GM21515 (cell line): ENCODE measurements around the gene SH3GL2.

Experiments
- ATAC-seq: cut with Tn5 transposase; IDR thresholded peaks from one replicate; pipeline ENCODE4 v1.9.1; 2021; ENCODE audit not compliant: unreplicated experiment

SH3GL2 gene

DNA sequence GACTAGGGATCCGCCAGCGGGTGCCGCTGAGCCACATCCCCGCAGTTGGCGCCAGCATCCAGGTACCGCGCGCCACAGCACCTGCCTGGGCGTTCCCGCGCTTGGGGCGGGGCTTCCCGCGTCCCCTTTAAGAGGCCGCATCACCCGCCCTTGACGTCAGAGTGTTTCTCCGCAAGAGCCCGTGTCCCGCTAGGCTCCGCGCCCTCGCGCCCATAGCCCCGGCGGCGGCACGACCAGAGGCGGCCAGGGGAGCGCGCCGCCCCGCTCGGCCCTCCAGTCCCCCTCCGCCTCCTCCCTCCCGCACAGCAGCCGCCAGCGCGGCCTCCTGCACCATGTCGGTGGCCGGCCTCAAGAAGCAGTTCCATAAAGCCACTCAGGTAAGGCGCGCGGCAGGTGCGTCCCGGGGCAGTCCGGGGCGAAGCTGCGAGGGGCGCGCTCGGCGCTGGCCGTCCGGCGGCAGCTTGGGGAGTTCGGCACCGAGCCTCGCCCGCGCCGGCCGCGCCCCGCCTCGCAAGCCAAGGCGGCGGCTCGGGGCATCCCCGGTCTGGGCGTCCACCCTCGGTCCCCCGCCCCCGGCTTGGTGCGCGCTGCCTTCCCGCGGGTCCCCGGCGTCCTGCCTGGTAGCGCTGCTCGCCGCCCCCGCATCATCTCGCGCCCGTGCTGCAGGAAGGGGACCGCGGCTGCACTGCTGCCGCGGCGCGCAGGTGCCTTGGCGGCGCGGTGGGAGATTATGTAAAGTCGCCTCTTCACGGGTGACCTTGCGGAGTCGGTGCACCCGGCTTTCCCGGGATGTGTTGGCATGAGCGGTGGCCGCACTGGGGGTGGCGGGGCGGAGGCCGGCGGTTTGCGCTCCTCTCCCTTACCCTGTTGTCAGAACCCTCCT, at the start of gene SH3GL2:
TSS of gene SH3GL2 (plus strand) at position 156 of the 883 bp plus-strand sequence.
- no peak for ATAC-seq

DNA sequence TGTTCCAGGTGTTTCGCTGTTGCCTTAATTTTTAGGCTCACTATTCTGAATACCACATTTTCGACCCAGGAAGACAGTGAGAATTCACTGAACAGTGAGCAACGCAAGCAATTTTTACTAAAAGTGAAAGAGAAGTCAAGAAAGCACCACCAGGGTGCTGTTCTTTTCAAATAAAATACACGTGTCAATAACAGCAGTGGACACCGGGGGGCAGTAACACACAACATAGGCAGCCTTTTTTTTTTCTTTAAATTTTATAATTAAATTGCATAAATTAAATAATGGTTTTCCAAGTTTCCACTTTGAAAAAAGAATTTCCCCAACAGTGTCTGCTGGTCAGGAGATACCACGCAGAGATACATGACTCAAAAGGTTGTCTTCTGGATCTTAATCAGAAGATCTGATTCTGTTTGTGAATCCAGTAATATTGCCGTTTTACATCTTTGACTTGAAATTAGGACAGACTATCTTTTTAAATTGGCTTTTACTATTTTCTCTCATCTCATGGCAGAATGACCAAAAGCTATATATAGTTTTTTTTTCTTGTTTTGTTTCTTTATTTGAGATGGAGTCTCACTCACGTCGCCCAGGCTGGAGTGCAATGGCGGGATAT, 47.1 kb upstream of the SH3GL2 start:
- ATAC-seq, result peak; percentile 89

DNA sequence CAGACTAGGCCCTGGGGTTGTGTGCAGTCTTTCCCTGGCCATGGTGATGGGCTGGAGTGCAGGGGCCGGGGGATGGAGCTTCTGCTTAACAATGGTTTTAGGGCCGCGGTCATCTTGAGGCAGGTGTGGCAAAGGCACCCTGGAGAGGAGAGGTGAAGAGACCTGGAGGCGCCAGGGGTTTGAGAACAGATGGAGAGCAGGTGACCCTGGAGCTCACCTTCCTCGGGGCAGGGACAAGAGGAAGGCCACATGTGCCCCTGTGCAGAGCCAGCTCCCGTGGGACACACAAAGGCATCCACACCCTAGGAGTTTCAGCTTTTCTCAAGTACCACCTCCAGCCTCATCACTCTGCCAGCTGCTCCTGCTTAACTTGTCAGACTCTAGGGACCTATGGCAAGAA, 46.4 kb upstream of the SH3GL2 start:
- ATAC-seq, result no peak

DNA sequence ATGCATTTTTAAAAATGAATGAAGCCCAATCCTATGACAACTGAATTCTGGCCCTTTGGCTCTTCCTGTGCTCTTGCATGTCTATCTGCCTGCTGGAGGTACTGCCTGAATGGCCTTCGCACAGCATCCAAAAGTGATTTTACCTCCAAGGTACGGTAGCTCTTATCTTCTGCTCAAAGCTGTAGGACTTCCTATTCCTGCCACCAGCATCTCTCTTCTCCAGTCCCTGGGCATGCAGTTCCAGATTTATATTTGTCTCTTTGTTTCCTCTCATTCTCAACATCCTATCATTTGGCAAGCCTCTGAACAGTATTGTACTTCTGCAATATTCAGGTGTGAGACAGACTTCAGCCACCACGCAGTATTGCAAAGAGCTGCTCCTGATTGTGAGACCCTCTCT, 43.7 kb upstream of the SH3GL2 start:
- no peak for ATAC-seq

DNA sequence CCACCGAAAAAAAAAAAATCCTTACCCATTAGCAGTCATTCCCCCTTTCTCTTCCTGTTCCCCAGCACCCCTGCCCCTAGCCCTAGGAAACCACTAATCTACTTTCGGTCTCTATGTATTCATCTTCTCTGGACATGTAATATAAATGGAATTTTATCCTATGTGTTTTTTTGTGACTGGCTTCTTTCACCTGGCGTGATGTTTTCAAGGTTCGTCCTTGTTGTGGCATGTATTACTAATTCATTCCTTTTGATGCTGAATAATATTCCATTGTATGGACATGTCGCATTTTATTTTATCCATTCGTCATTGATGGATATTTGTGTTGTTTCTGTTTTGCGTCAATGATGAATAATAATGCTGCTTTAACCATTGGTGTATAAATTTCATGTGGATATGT, 42.8 kb upstream of the SH3GL2 start:
- no peak for ATAC-seq

DNA sequence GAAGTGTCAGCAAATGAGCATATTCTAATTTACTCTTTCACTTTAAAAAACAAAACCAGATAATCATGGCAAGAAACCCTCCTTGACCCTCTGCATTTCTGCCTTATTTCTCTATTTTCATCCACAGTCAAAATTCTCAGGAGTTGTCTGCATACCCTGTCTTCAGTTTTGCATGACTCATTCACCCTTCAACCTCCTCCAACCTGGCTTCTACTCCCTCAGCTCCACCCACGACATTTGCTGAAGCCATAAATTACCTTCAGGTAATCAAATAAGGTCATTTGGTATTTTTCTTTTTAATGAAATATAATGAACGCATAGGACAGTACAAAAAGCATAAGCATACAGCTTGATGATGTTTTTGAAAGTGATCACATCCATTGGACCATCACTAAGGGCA, 27.8 kb upstream of the SH3GL2 start:
- ATAC-seq, result no peak

DNA sequence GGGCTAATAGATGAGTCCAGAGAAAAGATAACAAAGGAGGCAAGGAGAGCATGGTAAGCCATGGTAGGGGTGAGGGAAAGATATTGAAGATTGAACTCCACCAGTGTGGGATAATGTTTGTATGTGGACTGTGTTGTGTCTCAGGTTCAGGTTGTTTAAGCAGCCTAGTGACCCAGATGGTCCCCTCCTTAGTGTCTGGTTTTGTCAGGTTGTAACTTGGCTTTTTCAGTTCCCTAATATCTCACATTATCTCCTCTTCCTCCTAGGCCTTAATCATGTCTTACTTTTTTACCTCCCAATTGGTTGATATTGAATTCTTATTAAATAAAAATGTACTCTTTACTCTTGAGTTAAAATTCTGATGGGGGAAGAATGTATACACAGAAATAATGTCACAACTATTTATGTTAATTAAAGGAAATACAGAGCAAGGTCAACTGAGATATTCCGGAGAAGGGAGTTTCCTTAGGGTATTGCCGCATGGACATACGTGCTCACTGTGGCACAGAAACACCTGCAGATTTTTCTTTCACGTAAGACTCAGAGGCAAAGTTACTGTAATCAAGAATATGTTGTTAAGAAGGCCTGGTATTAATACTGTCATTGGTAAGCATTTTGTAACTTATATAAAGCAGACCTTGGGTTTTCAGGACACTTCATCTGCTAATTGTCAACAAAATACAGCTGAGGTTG, 23.4 kb upstream of the SH3GL2 start:
- ATAC-seq, result no peak

DNA sequence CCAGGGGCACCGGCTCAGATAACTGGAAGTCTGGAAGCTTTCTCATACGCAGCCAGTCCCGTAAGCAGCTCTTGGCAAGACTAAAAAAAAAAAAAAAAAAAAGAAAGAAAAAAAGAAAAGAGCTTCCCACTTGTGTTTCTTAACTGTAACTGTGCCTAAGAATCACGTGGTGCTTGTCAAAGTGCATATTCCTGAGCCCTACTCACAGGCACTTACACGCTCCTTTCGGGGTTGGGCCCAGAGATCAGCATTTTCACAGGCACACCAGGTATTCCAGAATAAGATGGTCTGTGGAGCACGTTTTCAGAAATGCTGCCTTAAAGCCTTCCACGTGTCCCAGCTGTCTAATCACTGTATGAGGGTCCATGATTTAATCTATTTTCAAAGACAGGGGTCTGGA, 22.6 kb upstream of the SH3GL2 start:
- no peak for ATAC-seq

DNA sequence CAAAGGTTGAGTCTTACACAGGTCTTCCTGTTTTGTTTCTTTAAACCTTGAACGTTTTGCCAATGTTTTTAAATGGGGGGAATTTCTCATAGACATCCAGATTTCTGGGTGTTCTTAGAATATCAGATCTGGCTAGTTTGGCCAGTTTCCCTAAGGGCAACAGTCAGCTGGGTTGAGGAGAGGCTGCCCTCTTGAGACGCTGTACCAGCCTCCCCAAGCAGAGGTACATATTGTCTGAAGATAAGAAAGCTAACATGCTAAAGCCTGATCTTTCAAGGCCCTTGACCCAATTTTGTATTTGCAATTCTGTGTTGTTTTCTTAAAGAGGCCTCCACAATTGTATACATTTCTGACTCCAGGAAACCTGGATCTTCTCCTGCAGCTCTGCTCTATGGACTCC, 21.9 kb upstream of the SH3GL2 start:
- ATAC-seq, result no peak

DNA sequence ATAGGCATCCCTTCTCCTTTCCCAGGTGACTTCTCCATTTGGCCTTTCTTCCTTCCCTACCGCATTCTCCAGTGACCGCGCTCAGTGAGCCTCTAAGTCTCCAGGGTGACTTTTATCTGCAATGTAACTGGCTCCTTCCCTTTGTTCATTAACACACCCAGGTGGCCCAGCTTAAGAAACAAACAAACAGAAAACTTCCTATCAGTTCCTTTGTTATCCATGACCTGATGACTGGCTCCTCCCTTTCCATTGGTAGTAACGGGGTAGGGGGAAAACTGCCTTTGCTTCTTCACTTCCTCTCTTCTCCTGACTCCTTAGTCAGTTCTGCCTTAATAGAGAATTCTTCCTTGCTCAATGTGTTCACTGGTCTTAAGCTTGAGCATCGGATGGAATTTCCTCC, 7.0 kb upstream of the SH3GL2 start:
- no peak for ATAC-seq

DNA sequence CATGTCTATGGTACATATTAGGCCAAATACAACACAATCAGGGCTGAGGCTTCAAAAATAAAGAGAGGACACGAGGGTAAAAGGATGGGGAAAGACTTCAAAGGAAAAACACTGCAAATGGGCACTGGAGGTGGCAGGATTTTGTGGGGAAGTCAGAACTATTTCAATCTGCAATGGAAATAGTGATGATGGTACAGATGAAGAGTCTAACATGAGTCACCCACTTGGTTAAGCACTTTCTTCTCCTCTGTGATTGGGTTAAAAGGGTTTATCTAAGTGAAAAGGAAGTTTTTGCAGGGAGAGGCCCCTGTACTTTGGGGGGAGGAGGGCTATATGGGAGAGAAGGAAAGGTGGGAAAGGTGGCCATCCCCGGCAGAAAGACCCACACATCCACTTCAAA, 4.5 kb upstream of the SH3GL2 start:
- no peak for ATAC-seq

DNA sequence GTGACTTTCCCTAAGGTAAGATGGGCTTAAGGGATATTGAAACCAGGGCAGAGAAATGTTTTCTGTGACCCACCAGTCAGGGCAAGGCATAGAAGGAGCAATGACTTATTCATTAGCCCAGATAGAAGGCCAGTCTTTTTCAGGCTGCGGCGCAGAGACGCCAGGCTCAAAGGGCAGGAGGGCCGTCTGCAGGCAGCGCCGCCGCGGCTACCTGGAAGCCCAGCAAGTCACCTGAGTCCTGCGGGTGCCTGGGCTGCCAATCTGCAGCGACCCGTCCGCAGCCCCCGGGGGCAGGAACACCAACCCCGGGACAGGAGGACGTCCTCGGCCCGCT, 322 bp upstream of the SH3GL2 start:
- ATAC-seq, result no peak

DNA sequence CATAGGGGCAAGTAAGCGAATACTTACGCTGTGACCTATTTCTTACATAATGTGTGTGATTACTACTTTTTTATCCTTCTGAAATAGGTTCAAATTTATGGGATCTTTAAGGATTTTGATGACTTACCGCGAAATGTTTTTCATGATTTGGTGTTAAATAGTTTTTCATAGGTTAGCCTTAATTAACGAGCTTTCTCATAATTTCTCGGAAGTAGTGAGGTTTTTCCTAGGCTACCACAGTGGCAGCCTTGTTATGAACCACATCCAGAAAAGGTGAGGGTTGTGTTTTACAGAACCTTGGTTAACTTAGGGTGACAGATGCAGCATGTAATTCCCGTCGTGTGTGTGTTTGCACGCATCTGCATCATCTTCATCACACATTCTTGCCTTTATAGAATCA, 1.3 kb downstream of the SH3GL2 start:
- no peak for ATAC-seq

DNA sequence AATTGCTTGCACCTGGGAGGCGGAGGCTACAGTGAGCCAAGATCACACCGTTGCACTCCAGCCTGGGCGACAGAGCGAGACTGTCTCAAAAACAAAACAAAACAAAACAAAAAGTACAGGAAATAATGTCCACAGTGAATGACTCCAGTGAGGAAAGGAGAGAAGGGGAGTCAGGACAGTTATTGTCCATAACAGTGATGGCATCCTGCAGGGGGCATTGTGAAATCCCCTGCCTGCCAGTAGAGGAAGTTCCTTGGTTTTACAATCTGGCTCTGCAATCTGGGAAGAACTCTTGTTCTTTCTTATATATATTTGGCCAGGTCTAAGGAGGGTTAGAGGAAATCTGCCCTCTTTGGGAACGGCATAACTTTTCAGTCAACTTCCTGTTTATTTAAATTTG, 8.2 kb downstream of the SH3GL2 start:
- no peak for ATAC-seq

DNA sequence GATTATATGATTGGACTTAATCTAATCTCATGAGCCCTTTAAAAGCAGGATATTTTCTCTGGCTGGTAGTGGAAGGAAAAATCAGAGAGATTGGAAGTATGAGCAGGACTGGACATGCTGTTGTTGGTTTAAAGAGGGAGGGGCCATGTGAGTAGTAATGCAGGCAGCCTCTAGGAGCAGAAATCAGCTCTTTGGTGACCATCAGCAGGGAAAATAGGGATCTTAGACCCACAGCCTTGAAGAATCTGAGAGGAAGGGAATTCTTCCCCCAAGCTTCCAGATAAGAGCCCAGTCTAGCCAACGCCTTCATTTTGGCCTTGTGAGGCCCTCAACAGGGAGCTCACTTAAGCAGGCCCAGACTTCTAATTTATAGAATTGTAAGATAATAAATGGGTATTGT, 9.5 kb downstream of the SH3GL2 start:
- ATAC-seq, result no peak

DNA sequence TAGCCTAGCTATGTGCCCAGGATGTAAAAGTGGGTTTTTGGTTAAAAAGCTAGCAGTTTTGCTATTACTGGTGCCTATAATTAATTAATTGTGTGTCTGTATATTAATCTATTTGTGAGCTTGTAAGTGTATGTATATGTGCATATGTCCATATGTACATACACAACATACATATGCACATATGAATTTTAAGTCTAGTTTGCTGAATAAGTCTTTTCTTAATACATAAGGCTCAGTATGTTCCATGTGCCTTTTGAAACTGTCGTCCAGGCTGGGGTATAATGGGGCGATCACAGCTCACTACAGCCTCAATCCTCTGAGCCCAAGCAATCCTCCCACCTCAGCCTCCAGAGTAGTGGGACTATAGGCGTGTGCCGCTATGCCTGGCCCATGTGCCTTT, 10.1 kb downstream of the SH3GL2 start:
- ATAC-seq, result no peak

DNA sequence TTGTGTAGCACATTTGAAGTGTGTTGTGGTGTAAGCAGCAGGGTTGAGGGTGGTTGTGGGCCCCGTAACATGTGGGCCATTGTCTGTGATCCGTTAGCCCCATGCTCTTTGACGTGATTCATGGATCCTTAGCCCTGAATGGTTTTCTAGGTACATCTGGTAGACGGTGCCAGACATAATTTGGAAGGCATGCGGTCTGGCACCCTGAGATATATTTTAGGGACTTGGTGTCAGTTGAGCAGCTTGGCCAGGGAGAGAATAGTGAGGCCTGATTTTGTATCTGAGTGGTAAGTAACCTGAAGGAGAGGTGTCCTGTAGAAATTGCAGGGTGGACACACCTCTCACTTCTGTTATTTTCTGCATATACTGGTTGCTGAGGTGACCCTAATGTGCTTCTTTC, 10.9 kb downstream of the SH3GL2 start:
- ATAC-seq, result no peak

DNA sequence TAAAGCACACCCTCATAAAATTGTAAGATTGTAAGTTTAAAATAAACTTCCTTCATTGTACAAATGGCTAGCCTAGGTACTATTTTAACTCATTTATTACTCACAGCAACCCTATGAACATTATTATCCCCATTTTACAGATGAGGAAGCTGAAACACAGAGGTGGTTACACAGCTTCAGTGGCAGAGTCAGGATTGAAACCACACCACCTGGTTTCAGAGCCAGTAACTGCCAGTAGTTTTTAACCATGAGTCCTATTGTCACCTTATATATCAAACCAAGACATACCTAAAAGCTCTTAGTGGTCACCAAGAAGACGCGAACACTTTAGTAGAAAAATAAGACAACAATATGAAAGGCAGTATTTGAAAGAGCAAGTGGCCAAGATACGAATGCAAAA, 16.1 kb downstream of the SH3GL2 start:
- ATAC-seq, result no peak

DNA sequence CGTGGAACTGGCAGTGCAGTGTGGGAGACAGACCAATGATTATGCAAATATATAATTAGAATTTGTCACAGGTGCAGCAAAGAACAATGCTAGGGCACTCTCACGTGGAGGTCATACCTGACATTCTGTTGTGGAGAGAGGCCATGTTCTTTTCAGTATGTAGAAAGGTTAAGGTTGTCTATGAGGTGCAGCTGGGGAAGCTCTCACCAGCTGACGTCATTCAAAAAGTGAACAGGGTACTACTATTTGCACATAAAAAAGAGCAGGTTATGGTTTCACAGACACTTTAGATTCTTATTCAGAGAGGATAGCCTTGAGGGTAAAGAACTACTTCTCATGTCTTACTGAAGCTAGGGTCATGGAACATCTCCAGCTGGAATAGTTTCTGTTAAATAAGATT, 19.1 kb downstream of the SH3GL2 start:
- no peak for ATAC-seq

DNA sequence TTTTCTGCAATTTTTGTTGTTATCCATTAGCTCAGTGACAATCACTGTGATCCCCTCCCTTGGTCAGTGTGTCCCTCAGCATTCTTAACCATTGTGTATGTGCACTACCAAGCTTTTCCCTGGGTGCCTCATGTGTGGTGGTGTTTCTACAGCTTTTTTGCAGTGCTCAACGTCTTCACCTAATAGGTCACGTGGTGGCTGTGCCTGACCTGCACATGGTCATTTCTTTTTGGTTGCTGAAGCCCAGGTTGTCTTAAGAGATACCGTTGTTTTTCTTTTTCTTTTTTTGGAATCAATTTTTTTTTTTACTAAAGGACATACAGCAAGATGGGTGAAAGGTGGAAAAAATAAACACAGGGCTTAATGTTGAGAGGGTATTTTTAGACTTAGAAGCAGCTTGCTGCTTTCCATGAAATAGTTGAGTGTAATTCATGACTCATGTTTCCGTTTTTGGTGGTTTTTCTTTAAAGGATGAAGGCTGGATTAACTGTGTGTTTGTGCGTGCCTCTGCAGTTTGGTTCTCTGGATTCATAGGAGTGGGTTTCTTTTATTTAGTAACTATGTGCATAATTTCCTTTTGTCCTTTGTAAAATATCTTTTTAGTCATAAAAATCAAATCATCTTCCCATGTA, 22.2 kb downstream of the SH3GL2 start:
- no peak for ATAC-seq

DNA sequence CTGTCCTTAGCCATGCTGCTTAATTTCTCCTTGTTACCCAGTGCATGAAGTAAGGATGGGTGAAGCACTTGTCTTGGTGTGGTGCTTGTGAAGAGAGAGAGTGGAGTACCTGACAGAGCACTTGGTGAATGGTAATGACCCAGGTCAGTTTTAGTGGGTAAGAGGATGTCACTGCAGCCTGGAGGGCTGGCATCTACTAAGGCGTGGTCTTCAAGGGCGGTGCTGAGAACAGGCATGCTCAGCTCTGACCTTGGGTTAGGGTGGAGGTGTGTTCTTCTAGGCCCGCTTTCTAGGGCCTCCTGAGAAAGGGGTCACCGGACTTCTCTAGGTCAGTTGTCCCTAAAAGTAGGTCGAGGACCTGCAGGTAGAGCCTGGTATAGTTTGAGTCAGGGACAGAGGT, 25.7 kb downstream of the SH3GL2 start:
- no peak for ATAC-seq
